Hepatocyte (in vitro differentiated cells): ENCODE measurements around the gene TMCC2.

ENCODE experiments used
- EZH2 ChIP-seq: fragments of 200-600 bp; sonication (generic); IDR thresholded peaks from 2 replicates; pipeline ENCODE4 v1.6.1; 2016; ENCODE audit warnings: antibody characterized with exemption, mild to moderate bottlenecking, borderline replicate concordance
- TF ChIP-seq, protein P1 (sequence below): fragments of 200-600 bp; sonication (generic); IDR thresholded peaks from 2 replicates; pipeline ENCODE4 v1.5.1; 2016; ENCODE audit warnings: antibody characterized with exemption, mild to moderate bottlenecking; ENCODE audit not compliant: poor library complexity

DNA sequence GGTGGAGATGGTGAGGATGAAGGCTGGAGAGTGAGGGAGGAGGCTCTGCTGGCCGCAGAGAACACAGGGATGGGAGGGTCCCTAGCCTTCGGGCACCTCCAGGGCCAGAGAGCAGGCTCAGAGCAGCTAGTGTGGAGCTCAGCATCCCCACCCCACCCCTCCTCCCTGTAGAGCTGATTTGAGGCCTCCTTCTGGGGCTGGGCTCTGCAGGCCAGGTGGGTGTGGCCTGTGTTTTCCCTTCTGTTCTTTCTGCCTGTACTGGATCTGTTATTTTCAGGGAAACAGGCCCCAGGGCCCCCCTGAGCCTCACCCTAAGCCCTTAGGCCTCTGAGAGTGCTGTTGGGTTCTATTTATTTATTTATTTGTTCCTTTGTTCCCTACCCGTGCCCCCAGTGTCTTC lies 44.8 kb downstream of the TMCC2 start:
- TF ChIP-seq, protein P1, sequence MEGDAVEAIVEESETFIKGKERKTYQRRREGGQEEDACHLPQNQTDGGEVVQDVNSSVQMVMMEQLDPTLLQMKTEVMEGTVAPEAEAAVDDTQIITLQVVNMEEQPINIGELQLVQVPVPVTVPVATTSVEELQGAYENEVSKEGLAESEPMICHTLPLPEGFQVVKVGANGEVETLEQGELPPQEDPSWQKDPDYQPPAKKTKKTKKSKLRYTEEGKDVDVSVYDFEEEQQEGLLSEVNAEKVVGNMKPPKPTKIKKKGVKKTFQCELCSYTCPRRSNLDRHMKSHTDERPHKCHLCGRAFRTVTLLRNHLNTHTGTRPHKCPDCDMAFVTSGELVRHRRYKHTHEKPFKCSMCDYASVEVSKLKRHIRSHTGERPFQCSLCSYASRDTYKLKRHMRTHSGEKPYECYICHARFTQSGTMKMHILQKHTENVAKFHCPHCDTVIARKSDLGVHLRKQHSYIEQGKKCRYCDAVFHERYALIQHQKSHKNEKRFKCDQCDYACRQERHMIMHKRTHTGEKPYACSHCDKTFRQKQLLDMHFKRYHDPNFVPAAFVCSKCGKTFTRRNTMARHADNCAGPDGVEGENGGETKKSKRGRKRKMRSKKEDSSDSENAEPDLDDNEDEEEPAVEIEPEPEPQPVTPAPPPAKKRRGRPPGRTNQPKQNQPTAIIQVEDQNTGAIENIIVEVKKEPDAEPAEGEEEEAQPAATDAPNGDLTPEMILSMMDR: no peak
- no peak for TF ChIP-seq EZH2
